Measurements from ENCODE around the gene STAU1. TPM values are rescaled to one million over a fixed set of nuclear protein-coding genes. Genes with fewer than 3 reads are reported as not detected.
"Not testable (repeated sequence)": the region's sequence is repeated elsewhere in the genome, so short reads cannot be mapped to it uniquely, and the experiment has no call there.

STAU1 gene
- total and polyA plus RNA-seq, 4 donors: 39.1 to 81.3 (median 60.1) TPM

- H3K27ac ChIP-seq (ENCODE audit: low read depth in 1 of 2, low read length in 2 of 2): no peak overlapping the region
- no peaks in the 10 kb centered on the region for H3K36me3 ChIP-seq (ENCODE audit: control insufficient read depth in 1 of 2, insufficient read depth in 2 of 2, low read length in 1 of 2)
These were observed 26.4 kb upstream of the STAU1 start for GRCh38 chr20:49214571-49214970.

GRCh38 chr20:49210757-49211110 lies 22.6 kb upstream of the STAU1 start:
- no peak for ATAC-seq (ENCODE audit: low FRiP score)
- H3K36me3 ChIP-seq (ENCODE audit: control insufficient read depth in 1 of 2, insufficient read depth in 2 of 2, low read length in 1 of 2): no peaks in the 10 kb centered on the region
- intact Hi-C loops (cut with DNase I): no loop called here
- H3K4me1 ChIP-seq (ENCODE audit: control insufficient read depth in 1 of 2, insufficient read depth in 2 of 2, low read length in 2 of 2): no peaks in the 10 kb centered on the region
- H3K27ac ChIP-seq (ENCODE audit: low read depth in 1 of 2, low read length in 2 of 2): no peak overlapping the region
- no peak overlapping the region for H3K4me3 ChIP-seq (ENCODE audit: low read length in 2 of 2)
- no peak for DNase-seq
- 14 to 32% methylated on average over 1 of the region's 1 CpG for WGBS, 2 donors
- H3K27me3 ChIP-seq (ENCODE audit: control insufficient read depth in 1 of 2, insufficient read depth in 2 of 2, low read length in 1 of 2): no peaks in the 10 kb centered on the region
- H3K9me3 ChIP-seq (ENCODE audit: control insufficient read depth, low read length): no peaks in the 10 kb centered on the region

More at GRCh38 chr20:49214571-49214970, 26.4 kb upstream of the STAU1 start:
- intact Hi-C loops (cut with DNase I): loop anchor here in 1 of 2 donors (2.0 kb wide), 1 partner anchor 82 kb away; no protein-coding TSS in a partner anchor
- Histone ChIP-seq H3K27me3 (ENCODE audit: control insufficient read depth in 1 of 2, insufficient read depth in 2 of 2, low read length in 1 of 2) (no peaks in the 10 kb centered on the region), H3K4me3 (ENCODE audit: low read length in 2 of 2) (no peak overlapping the region), H3K4me1 (ENCODE audit: control insufficient read depth in 1 of 2, insufficient read depth in 2 of 2, low read length in 2 of 2) (no peaks in the 10 kb centered on the region), H3K9me3 (ENCODE audit: control insufficient read depth, low read length) (no peaks in the 10 kb centered on the region)
- DNase-seq (no peak), ATAC-seq (ENCODE audit: low FRiP score) (no peak)

GRCh38 chr20:49210101-49210756 lies 22.1 kb upstream of the STAU1 start:
- WGBS, 2 donors: 61 to 80% methylated on average over 1 of the region's 1 CpG
- Histone ChIP-seq H3K4me1 (ENCODE audit: control insufficient read depth in 1 of 2, insufficient read depth in 2 of 2, low read length in 2 of 2) (no peaks in the 10 kb centered on the region), H3K4me3 (ENCODE audit: low read length in 2 of 2) (no peak overlapping the region), H3K27ac (ENCODE audit: low read depth in 1 of 2, low read length in 2 of 2) (no peak overlapping the region), H3K27me3 (ENCODE audit: control insufficient read depth in 1 of 2, insufficient read depth in 2 of 2, low read length in 1 of 2) (no peaks in the 10 kb centered on the region), H3K9me3 (ENCODE audit: control insufficient read depth, low read length) (no peaks in the 10 kb centered on the region), H3K36me3 (ENCODE audit: control insufficient read depth in 1 of 2, insufficient read depth in 2 of 2, low read length in 1 of 2) (no peaks in the 10 kb centered on the region)
- intact Hi-C loops (cut with DNase I): no loop called here
- ATAC-seq (ENCODE audit: low FRiP score) (no peak), DNase-seq (no peak)

GRCh38 chr20:49207076-49207475 lies 18.9 kb upstream of the STAU1 start:
- WGBS, 2 donors: 87 to 91% methylated on average over 6 of the region's 6 CpGs
- Histone ChIP-seq H3K27me3 (ENCODE audit: control insufficient read depth in 1 of 2, insufficient read depth in 2 of 2, low read length in 1 of 2) (no peaks in the 10 kb centered on the region), H3K27ac (ENCODE audit: low read depth in 1 of 2, low read length in 2 of 2) (no peak overlapping the region), H3K36me3 (ENCODE audit: control insufficient read depth in 1 of 2, insufficient read depth in 2 of 2, low read length in 1 of 2) (no peaks in the 10 kb centered on the region), H3K9me3 (ENCODE audit: control insufficient read depth, low read length) (no peaks in the 10 kb centered on the region), H3K4me1 (ENCODE audit: control insufficient read depth in 1 of 2, insufficient read depth in 2 of 2, low read length in 2 of 2) (no peaks in the 10 kb centered on the region), H3K4me3 (ENCODE audit: low read length in 2 of 2) (no peak overlapping the region)
- DNase-seq (peak in 1 of 2 donors; percentile 24), ATAC-seq (ENCODE audit: low FRiP score) (no peak)
- intact Hi-C loops (cut with DNase I): no loop called here

GRCh38 chr20:49203746-49204145 lies 15.6 kb upstream of the STAU1 start:
- Histone ChIP-seq H3K9me3 (ENCODE audit: control insufficient read depth, low read length) (no peaks in the 10 kb centered on the region), H3K27me3 (ENCODE audit: control insufficient read depth in 1 of 2, insufficient read depth in 2 of 2, low read length in 1 of 2) (no peaks in the 10 kb centered on the region), H3K36me3 (ENCODE audit: control insufficient read depth in 1 of 2, insufficient read depth in 2 of 2, low read length in 1 of 2) (no peaks in the 10 kb centered on the region), H3K4me1 (ENCODE audit: control insufficient read depth in 1 of 2, insufficient read depth in 2 of 2, low read length in 2 of 2) (no peaks in the 10 kb centered on the region), H3K27ac (ENCODE audit: low read depth in 1 of 2, low read length in 2 of 2) (no peak overlapping the region), H3K4me3 (ENCODE audit: low read length in 2 of 2) (no peak overlapping the region)
- ATAC-seq (ENCODE audit: low FRiP score) (no peak), DNase-seq (peak in 1 of 2 donors; percentile 50)
- intact Hi-C loops (cut with DNase I): no loop called here
- 80 to 84% methylated on average over 9 of the region's 9 CpGs for WGBS, 2 donors

DNA sequence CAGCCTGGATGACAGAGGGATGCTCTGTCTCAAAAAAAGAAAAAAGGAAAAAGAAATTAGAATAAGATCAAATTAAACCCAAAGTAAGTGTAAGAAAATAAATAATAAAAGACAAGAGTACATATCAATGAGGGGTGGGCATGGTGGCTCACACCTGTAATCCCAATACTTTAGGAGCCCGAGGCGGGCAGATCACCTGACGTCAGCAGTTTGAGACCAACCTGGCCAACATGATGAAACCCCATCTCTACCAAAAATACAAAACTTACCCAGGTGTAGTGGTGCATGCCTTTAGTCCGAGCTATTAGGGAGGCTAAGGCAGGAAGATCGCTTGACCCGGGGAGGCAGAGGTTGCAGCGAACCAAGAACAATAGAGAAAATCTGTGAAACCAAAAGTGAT lies 14.9 kb upstream of the STAU1 start:
- Histone ChIP-seq H3K9me3 (ENCODE audit: control insufficient read depth, low read length) (no peaks in the 10 kb centered on the region), H3K27ac (ENCODE audit: low read depth in 1 of 2, low read length in 2 of 2) (no peak overlapping the region), H3K36me3 (ENCODE audit: control insufficient read depth in 1 of 2, insufficient read depth in 2 of 2, low read length in 1 of 2) (no peaks in the 10 kb centered on the region), H3K27me3 (ENCODE audit: control insufficient read depth in 1 of 2, insufficient read depth in 2 of 2, low read length in 1 of 2) (no peaks in the 10 kb centered on the region), H3K4me1 (ENCODE audit: control insufficient read depth in 1 of 2, insufficient read depth in 2 of 2, low read length in 2 of 2) (no peaks in the 10 kb centered on the region), H3K4me3 (ENCODE audit: low read length in 2 of 2) (no peak overlapping the region)
- ATAC-seq (ENCODE audit: low FRiP score): no peak
- intact Hi-C loops (cut with DNase I): no loop called here
- DNase-seq: peak in 1 of 2 donors; percentile 26
- 90 to 94% methylated on average over 7 of the region's 7 CpGs for WGBS, 2 donors

GRCh38 chr20:49199729-49200293 lies 11.7 kb upstream of the STAU1 start:
- Histone ChIP-seq H3K9me3 (ENCODE audit: control insufficient read depth, low read length) (no peaks in the 10 kb centered on the region), H3K36me3 (ENCODE audit: control insufficient read depth in 1 of 2, insufficient read depth in 2 of 2, low read length in 1 of 2) (no peaks in the 10 kb centered on the region), H3K4me1 (ENCODE audit: control insufficient read depth in 1 of 2, insufficient read depth in 2 of 2, low read length in 2 of 2) (no peaks in the 10 kb centered on the region), H3K4me3 (ENCODE audit: low read length in 2 of 2) (no peak overlapping the region), H3K27ac (ENCODE audit: low read depth in 1 of 2, low read length in 2 of 2) (no peak overlapping the region), H3K27me3 (ENCODE audit: control insufficient read depth in 1 of 2, insufficient read depth in 2 of 2, low read length in 1 of 2) (no peaks in the 10 kb centered on the region)
- WGBS, 2 donors: 93 to 94% methylated on average over 4 of the region's 4 CpGs
- DNase-seq: no peak
- intact Hi-C loops (cut with DNase I): no loop called here
- ATAC-seq (ENCODE audit: low FRiP score): no peak

DNA sequence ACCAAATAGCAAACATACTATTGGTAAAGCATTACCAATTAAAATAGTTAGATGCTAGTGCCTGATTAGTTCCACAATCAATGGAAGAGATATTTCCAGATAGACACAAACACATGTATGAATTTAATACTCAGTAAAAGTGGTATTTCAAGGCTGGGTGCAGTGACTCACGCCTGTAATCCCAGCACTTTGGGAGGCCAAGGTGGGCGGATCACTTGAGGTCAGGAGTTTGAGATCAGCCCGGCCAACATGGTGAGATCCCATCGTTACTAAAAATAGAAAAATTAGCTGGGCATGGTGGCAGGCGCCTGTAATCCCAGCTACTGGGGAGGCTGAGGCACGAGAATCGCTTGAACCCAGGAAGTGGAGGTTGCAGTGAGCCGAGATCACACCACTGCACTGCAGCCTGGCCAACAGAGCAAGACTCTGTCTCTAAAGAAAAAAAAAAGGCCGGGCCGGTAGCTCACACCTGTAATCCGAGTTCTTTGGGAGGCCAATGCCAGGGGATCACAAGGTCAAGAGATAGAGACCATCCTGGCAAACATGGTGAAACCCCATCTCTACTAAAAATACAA lies 4.9 kb upstream of the STAU1 start:
- intact Hi-C loops (cut with DNase I); H3K4me3 ChIP-seq (ENCODE audit: low read length in 2 of 2); DNase-seq; H3K27ac ChIP-seq (ENCODE audit: low read depth in 1 of 2, low read length in 2 of 2); ATAC-seq (ENCODE audit: low FRiP score); H3K9me3 ChIP-seq (ENCODE audit: control insufficient read depth, low read length); H3K4me1 ChIP-seq (ENCODE audit: control insufficient read depth in 1 of 2, insufficient read depth in 2 of 2, low read length in 2 of 2); H3K36me3 ChIP-seq (ENCODE audit: control insufficient read depth in 1 of 2, insufficient read depth in 2 of 2, low read length in 1 of 2); H3K27me3 ChIP-seq (ENCODE audit: control insufficient read depth in 1 of 2, insufficient read depth in 2 of 2, low read length in 1 of 2): not testable (repeated sequence)
- WGBS, 2 donors: 84 to 85% methylated on average over 11 of the region's 11 CpGs

GRCh38 chr20:49187330-49187850 lies 744 bp downstream of the STAU1 start:
- peak in 1 of 2 donors; percentile 55 for DNase-seq
- H3K27ac ChIP-seq (ENCODE audit: low read depth in 1 of 2, low read length in 2 of 2): peak overlapping the region; percentile 58 to 67
- WGBS, 2 donors: 0% methylated on average over 29 of the region's 29 CpGs
- peak; percentile 2 for ATAC-seq (ENCODE audit: low FRiP score)
- no peaks in the 10 kb centered on the region for H3K36me3 ChIP-seq (ENCODE audit: control insufficient read depth in 1 of 2, insufficient read depth in 2 of 2, low read length in 1 of 2)
- no peaks in the 10 kb centered on the region for H3K9me3 ChIP-seq (ENCODE audit: control insufficient read depth, low read length)
- intact Hi-C loops (cut with DNase I): loop anchor here in 1 of 2 donors (10.0 kb wide), 1 partner anchor 53 kb away; no protein-coding TSS in a partner anchor
- no peaks in the 10 kb centered on the region for H3K27me3 ChIP-seq (ENCODE audit: control insufficient read depth in 1 of 2, insufficient read depth in 2 of 2, low read length in 1 of 2)
- no peaks in the 10 kb centered on the region for H3K4me1 ChIP-seq (ENCODE audit: control insufficient read depth in 1 of 2, insufficient read depth in 2 of 2, low read length in 2 of 2)
- peak overlapping the region; percentile 95 to 98 for H3K4me3 ChIP-seq (ENCODE audit: low read length in 2 of 2)

Data from aorta (tissue), 5 donors.